Measurements from ENCODE around the gene WNT4.

The WNT4 gene

DNA sequence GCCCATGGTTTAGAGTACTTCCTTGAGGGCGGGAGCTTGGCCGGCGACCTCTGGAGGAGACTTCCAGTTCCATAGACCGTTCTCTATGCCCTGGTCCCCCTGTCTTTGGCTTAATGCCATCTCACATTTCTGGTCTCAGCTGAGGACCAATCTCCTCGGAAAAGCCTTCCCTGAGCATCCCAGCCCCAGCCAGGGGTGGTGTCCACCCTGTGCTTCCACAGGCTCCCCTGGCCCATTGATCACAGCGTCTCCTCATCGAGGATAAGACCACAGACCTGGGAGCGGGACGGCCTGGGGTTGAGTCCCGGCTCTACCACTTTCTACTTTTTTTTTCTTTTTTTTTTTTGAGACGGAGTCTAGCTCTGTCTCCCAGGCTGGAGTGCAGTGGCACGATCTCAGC is 14.5 kb downstream of the WNT4 start:
- no peak for DNase-seq

DNA sequence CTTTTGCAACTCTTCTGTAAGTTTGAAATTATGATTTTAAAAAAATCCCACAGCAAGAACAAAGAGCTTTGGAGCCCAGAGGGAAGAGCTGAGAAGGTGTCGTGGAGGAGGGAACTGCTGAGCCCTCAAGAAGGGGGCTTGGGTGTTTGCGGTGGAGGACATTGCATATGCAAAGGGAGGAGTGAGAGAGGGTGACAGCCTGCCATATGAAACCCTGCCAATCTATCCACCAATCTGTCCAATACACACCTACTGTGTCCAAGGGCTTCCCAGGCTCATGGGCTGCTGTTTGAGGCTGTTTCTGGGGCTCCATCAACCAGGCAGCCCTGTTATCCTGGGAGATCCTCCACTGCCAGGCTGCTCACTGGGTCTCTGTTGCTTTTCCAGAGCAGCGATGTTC is 15.2 kb downstream of the WNT4 start:
- DNase-seq: no peak

- no peak for DNase-seq
These were observed 15.6 kb downstream of the WNT4 start for GRCh38 chr1:22127248-22127647.

DNA sequence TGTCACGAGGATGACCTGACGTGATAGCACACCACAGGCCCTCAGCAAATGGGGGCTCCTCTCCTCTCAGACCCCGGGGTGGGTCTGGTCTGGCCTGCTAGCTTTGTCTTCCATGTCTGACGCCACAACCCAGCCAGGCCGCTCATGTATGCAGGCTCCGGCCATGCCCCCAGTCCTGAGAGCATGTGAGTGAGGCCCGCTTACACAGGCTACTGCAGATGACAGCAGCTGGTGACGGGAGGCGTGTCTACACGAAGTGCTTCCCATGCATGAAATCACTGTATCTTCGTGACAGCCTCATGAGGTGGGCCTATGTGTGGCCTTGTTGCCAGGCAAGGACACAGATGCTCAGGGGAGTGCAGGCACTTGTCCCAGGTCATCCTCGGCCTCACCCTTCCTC is 16.4 kb downstream of the WNT4 start:
- no peak for DNase-seq

GRCh38 chr1:22124592-22125229 is 18.2 kb downstream of the WNT4 start:
- no peak for DNase-seq

DNA sequence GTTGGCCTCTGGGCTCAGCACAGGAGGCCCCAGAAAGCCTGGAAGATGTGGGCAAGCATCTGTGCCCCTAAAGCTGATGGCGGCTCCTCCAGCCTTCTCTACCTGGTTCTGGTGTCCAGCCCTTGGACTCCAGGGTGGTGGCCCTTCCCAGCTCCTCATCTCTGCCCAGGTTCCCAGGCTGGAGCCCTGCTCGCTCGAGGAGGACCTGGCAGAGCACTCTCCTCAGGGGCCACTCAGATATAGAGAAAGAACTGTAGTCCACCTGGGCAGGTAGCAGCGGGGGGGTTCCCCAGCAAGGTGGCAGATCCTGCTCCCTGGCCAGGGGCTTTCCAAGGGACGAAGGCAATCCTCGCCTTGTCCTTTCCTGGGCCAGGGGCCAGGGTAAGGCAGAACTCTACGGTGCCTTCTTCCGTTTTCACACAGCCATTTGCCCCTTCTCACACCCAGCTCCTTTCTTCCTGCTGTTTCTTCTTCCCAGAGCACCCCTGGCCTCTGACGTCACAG is 18.9 kb downstream of the WNT4 start:
- DNase-seq: no peak

- DNase-seq: no peak
These were observed 19.9 kb downstream of the WNT4 start for GRCh38 chr1:22123071-22123390.

GRCh38 chr1:22122273-22123070 is 20.4 kb downstream of the WNT4 start:
- no peak for DNase-seq

- DNase-seq: no peak
These were observed 21.4 kb downstream of the WNT4 start for GRCh38 chr1:22121421-22121911.

DNA sequence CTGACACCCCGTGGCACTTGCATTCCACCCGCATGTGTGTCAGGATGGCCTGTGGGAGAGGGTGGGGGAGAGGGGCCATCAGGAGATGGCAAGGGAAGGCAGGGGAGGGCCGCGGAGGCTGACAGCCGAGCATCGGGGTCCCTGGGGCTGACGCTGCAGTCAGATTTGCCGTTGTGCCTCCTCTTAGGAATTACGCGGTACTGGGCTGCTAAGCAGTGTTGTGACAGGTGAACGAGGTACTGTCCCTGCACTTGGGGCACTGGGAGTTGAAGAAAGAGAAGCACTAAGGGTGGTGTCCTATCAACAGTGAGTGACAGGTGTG is 22.5 kb downstream of the WNT4 start:
- no peak for DNase-seq

DNA sequence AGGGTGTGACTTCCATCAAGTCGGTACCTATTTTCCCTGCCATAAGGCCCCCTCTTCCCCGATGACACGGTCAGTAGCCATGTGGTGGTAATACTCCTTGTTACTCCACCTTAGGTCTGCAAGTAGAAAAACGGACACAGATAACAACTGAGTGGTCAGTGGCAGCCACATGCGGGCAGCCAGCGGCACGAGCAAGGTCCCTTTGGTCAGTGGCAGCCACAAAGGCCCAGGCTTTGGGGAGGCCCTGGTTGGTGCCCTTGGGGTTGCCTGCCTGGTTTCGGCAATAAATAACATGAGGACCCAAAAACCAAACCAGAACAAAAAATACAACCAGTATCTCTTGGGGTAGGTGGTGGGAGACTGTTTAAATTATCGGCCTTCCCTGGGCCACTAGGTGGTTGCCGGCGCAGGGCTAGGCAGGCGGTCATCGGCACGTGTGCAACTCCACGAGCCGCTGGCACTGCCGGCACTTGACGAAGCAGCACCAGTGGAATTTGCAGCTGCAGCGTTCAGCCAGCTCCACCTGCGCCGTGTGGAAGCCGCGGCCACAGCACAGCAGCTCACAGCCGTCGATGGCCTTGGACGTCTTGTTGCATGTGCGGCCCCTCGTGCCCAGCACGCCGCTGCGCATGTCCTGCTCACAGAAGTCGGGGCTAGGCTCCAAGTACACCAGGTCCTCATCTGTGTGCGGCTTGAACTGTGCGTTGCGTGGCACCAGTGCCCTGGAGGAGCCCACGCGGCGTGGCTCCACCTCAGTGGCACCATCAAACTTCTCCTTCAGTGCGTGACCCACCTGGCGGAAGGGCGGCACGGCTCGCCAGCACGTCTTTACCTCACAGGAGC is 23.1 kb downstream of the WNT4 start:
- no peak for DNase-seq

- no peak for DNase-seq
These were observed 24.5 kb downstream of the WNT4 start for GRCh38 chr1:22118291-22118992.

DNA sequence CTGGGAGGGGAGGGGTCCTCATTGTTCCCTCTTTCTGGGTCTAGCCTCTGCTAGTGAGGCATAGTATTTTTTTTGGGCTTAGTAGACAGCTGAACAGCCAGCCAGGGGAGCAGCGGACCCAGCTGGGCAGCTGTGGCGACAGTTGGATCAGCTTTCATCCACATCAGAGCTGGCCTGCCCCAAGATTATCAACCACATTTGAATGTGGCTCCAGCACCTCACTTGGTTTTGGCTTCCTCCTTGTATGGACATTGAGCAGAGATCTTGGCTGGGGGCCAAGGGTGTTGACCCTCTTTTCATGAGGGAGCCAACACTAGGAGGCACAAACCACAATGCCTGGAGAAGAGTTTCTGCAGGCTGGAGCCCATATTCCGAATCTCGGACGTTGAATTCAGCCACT is 25.0 kb downstream of the WNT4 start:
- no peak for DNase-seq

GRCh38 chr1:22117238-22117637 is 25.7 kb downstream of the WNT4 start:
- no peak for DNase-seq

- DNase-seq: no peak
These were observed 27.6 kb downstream of the WNT4 start for GRCh38 chr1:22115286-22115685.

GRCh38 chr1:22114083-22115012 is 28.5 kb downstream of the WNT4 start:
- DNase-seq: no peak

- no peak for DNase-seq
These were observed 30.3 kb downstream of the WNT4 start for GRCh38 chr1:22112554-22112953.

- DNase-seq: no peak
These were observed 31.3 kb downstream of the WNT4 start for GRCh38 chr1:22111620-22112019.

DNA sequence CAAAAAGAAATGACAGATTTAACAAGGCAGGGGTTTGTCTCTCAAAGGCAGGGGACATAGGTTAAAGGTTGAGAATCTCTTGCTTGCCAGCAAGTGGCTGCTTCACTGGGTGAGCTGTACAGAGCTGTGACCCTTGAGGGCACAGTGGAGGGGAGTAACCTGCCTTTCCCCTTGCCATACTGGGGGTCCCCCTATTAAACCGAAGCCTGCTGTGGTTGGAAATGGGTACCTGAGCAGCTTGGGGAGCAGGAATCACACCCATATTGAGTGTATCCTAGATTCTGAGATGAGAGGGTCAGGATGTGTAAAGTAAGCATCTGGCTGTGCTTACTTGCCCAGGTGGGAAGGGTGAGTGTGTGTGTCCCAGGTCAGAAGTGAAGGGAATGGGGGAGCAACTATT is 31.8 kb downstream of the WNT4 start:
- DNase-seq: no peak

GRCh38 chr1:22110016-22110415 is 32.9 kb downstream of the WNT4 start:
- no peak for DNase-seq

DNA sequence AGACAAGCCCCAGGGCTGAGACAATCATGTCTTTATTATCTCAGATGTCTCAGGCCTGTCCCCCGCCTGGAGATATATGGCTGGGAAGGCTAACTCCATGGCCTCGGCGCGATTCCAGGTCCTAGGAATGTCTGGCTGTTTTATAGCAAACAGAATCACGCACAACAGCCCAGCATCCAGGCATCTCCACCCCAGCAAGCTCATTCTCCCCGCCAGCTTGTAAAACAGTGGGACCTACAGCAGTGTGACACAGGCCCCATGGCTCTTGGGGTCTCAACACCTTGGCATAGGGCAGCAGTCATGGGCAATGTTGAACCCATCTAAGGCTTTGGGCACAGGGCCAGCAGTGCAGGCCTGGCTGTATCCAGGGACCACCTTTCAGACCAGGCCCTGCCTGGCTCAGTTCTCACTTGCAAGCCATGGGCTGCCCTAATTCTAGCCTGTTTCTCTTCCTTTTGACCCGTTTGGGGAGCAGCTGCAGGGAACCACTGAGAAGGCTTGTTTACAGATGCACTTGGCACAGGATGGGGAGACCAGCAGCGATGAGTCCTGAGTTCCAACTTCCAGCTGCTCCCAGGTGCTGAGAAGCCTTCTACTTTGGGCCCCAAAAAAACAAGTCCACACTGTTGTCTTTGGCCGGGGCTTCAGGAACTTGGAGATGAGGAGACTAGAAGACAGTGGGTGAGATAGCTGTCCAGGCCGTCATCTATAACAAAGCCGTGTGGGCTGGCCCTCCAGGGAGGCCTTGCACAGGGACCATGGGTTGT is 34.4 kb downstream of the WNT4 start:
- DNase-seq: no peak

Measured in activated CD4-positive, alpha-beta T cell treated with anti-CD3 and anti-CD28 coated beads for 4 hours (primary cell).